GM19397 (cell line): ENCODE measurements around the gene WNT7B.

ENCODE experiments used
- ATAC-seq: cut with Tn5 transposase; IDR thresholded peaks from one replicate; pipeline ENCODE4 v1.9.1; 2021; ENCODE audit warnings: mild to moderate bottlenecking, moderate library complexity; ENCODE audit not compliant: unreplicated experiment

Gene WNT7B

GRCh38 chr22:45974498-45974897 lies 2.5 kb downstream of the WNT7B start:
- no peak for ATAC-seq

- no peak for ATAC-seq
Measured at GRCh38 chr22:45972889-45973253, 4.1 kb downstream of the WNT7B start.

DNA sequence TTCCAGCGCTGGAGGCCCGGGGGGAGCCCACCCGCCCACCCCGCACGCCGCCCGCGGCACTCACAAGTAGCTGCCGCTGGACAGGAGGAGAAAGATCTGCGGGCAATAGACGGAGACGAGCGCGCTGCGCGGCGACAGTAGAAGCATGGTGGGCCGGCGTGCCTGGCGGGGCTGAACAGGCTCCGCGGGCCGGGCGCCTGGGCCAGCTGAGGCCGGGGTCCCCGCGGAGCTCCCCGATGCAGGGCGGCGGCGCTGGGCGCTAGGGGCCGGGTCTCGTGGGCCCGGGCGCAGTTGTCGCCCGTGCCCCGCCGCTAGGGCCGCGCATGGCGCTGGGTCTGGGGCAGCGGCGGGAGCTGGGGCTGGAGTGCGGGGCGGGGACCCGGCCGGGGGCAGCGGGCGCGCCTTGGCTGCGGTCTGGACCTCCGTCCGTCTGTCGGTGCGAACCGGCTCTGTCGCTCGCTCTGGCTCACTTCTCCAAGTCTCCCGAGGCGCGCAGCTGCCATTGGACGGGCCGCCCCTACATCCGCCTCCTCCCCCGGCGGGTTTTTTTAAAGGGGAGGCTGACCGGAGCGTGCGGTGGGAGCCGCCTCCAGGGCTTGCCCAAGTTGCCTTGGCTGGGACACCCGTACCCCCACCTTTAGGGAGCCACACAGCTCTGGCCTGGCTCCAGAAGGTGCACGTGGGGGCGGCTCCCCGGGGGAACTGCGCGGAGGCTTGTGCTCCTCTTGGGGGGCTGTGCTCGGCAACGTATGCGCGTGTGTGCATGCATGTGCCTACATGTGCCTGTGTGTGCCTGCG lies 4.7 kb downstream of the WNT7B start:
- no peak for ATAC-seq

- ATAC-seq = no peak
Measured at GRCh38 chr22:45971408-45972028, 5.4 kb downstream of the WNT7B start.

DNA sequence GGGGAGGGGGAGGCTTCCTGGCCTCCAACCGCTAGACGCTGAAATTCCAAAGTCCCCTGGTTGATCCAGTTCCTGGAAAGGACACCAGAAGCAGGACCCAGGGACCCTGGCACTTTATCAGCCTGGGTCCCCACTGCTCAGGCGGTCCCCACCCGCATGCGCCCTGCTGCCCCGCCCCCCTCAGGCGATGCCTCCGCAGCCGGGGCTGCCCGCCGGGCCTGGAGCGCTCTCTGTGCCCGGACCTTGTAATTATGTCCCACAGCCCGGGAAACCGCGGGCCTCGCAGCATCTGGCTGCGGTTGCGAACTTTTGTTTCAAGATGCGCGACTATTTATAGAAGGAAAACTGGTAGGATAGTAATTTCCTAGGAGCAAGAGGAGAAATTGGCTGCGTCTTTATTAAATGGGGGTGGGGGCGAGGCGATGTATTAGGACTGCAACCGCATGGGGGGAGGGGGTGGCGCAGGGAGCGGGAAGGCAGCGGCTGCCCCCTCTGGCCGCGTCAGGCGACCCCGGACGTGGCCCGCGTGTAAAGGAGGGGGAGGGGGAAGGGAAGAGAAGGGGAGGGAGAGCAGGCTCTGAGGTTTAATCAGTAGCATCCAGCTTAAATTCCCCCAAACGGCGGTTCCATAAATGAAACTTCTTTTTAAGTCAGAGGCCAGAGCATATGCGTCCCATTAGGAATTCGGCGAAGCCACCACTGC lies 6.1 kb downstream of the WNT7B start:
- ATAC-seq = no peak

GRCh38 chr22:45969801-45970470 lies 7.0 kb downstream of the WNT7B start:
- ATAC-seq = no peak

GRCh38 chr22:45969414-45969799 lies 7.6 kb downstream of the WNT7B start:
- no peak for ATAC-seq

DNA sequence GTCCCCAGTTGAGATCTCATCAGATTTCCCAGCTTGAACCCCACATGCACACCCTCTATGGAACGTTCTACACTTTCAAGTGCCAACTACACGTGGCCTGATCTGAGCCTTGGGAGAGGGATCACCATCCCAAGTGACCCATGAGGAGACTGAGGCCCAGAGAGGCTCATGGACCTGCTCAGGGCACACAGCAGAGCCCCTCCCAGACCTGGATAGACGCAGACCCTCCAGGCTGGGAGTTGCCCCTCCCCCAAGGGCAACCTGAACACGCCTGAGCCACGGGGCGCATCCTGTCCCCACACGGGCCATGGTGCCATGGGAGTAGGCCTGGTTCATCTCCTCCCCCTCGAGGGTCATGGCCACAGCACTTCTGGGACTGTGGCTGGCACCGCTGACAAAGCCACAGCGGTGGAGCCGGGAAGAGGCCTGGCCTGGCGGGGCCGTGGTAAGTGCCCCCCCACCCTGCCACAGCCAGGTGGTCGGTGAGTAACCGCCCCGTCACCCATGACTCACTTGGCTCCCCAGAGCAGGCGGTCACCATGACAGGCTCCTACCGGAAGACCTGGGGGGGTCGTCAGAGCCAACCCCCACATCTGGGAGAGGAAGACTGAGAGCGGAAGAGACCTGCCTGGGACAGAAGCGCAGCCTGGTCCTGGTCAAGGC lies 8.1 kb downstream of the WNT7B start:
- no peak for ATAC-seq

DNA sequence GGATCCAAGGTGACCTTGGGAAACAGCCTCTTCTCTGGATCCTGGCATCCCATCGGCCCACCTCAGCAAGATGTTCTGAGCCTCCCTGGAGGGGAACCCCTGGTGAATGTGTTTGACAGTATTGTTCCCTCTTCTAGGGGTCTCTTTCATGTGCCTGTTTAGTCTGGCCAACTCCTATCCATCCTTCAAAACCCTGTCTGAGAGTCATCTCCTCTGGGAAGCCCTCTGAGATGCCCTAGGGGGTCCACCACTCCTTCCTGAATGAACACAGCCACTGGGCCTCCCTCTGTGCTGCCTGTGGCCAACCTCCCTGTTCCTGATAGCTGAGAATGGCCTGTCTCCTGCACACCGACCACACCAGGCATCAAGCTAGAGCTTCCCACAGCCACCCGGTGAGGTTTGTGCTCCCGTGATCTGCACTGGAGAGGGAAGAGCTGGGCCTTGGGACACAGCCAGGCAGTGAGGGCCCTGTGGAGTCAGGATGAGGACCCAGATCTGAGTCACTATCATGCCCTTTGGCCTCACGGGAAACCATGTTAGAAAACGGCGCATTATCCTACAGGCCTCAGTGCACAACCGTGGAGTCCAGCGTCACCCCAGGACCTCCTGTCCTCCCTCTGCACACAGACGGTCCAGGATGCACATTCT lies 8.8 kb downstream of the WNT7B start:
- no peak for ATAC-seq

GRCh38 chr22:45966895-45967365 lies 10.0 kb downstream of the WNT7B start:
- ATAC-seq = no peak

DNA sequence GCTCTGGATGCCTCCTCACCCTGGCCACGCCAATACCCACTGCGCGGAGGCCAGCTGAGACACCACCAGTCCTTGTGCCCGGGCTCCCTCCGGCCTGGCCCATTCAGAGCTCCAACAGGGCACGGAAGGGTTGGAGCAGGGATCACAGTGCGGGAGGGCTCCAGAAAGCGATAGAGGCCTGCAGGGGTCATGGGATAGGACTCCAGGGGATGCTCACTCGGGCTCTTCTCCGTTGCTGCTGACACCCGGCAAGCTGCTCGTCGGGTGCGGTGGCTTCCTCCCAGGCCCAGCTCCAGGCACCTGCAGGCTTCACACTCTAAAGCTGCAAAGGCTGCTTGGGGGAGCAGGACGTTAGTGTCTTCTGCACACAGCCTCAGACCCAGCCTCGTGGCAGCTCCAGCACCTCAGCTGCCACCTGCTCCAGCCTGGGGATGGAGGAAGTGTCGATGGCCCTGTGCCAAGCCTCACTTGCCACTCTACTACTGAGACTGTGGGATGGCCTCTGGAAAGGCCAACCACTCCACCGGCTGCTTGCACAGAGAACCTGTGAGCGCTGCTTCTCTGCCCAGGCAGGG lies 10.6 kb downstream of the WNT7B start:
- ATAC-seq = no peak

GRCh38 chr22:45965563-45965962 lies 11.4 kb downstream of the WNT7B start:
- ATAC-seq = no peak

- ATAC-seq = no peak
Measured at GRCh38 chr22:45964926-45965527, 11.9 kb downstream of the WNT7B start.

DNA sequence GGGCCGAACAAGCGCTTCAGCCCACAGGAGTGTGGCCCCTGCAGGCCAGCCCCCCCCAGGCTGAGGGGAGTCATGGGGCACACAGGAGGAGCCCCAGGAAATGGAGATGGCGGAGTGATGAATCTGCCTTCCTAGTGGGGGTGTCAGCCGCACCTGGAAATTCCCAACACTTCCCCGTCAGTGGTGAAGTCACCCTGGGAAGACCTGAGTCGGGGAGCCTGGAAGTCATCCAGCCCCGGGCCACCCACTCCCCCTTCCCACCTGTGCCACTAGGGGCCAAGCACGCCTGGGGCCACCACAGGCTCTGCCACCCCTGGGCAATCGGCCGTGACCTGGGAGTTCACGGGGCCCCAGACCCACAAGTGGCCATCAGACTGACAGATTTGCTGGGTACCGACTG lies 12.6 kb downstream of the WNT7B start:
- no peak for ATAC-seq

GRCh38 chr22:45963821-45964220 lies 13.1 kb downstream of the WNT7B start:
- no peak for ATAC-seq

- no peak for ATAC-seq
Measured at GRCh38 chr22:45962756-45963324, 14.1 kb downstream of the WNT7B start.

- no peak for ATAC-seq
Measured at GRCh38 chr22:45962434-45962718, 14.6 kb downstream of the WNT7B start.

GRCh38 chr22:45961679-45962433 lies 15.1 kb downstream of the WNT7B start:
- no peak for ATAC-seq
